Tibial nerve (tissue), 4 donors: ENCODE measurements around the gene GRIA1. TPM values are rescaled to one million over a fixed set of nuclear protein-coding genes. Genes with fewer than 3 reads are reported as not detected.

Experiments used
- DNase-seq, 2 donors: peaks; one replicate each; pipeline ENCODE4 v3.0.0-alpha.2; 2019; ENCODE audit warnings: low spot score in 2 of 2
- H3K27ac ChIP-seq, 4 donors: fragments of 200-600 bp; sonication (generic) in 3 of 4; one replicate each; pipeline ENCODE4 v1.5.1; 2017 to 2019; ENCODE audit warnings: mild to moderate bottlenecking in 1 of 4
- H3K27me3 ChIP-seq, 2 donors: fragments of 200-600 bp; sonication (generic) in 1 of 2; one replicate each; pipeline versions ENCODE4 v1.5.1 to v1.6.0; 2017 to 2019
- H3K36me3 ChIP-seq, 3 donors: fragments of 200-600 bp; sonication (generic); one replicate each; pipeline ENCODE4 v1.5.1; 2018 to 2019
- H3K4me1 ChIP-seq, 4 donors: fragments of 200-600 bp; sonication (generic) in 3 of 4; one replicate each; pipeline ENCODE4 v1.5.1; 2017 to 2019
- H3K4me3 ChIP-seq, 4 donors: fragments of 200-600 bp; sonication (generic) in 3 of 4; one replicate each; pipeline ENCODE4 v1.5.1; 2017 to 2019; ENCODE audit warnings: mild to moderate bottlenecking in 1 of 4, moderate library complexity in 1 of 4
- H3K9me3 ChIP-seq, 4 donors: fragments of 200-600 bp; sonication (generic) in 3 of 4; one replicate each; pipeline ENCODE4 v1.5.1; 2017 to 2019
- CTCF ChIP-seq, 5 experiments: fragments of 200-600 bp in 3 of 5; fragments of 450-650 bp in 2 of 5; sonication (generic) in 3 of 5; IDR thresholded peaks; one replicate each; pipeline ENCODE4 v1.5.1; 2016 to 2019; ENCODE audit warnings: antibody characterized with exemption in 5 of 5, mild to moderate bottlenecking in 3 of 5, moderate library complexity in 2 of 5
- EP300 ChIP-seq, 2 donors: sonication (generic); formaldehyde crosslinking; IDR thresholded peaks; one replicate each; pipeline ENCODE4 v1.6.1; 2017; ENCODE audit warnings: antibody characterized with exemption in 2 of 2, mild to moderate bottlenecking in 1 of 2
- POLR2A ChIP-seq, 2 donors: fragments of 450-650 bp; IDR thresholded peaks; one replicate each; pipeline ENCODE4 v1.6.1; 2017; ENCODE audit warnings: antibody characterized with exemption in 2 of 2, mild to moderate bottlenecking in 2 of 2, moderate library complexity in 2 of 2
- whole genome bisulfite sequencing, 2 donors: methylation state at CpG; one replicate each; pipeline ENCODE4 v1.1.5; 2018; 5-methylcytosine and 5-hydroxymethylcytosine counted together
- total RNA-seq, 4 donors: library from RNA; depleted of rRNA; stranded (reverse); fragments of >200 nt; gene quantifications; one replicate each; pipeline ENCODE4 v1.1.0, GENCODE V29; 2016

The GRIA1 gene
- total RNA-seq, 4 donors from 2014 or later = 1.2 to 2.1 (median 1.5) TPM

GRCh38 chr5:153809166-153809565 is 318.7 kb downstream of the GRIA1 start:
- no peaks in the 10 kb centered on the region for H3K9me3 ChIP-seq
- no peaks in the 10 kb centered on the region for H3K4me1 ChIP-seq
- H3K27me3 ChIP-seq = no peaks in the 10 kb centered on the region
- H3K27ac ChIP-seq = no peak overlapping the region
- TF ChIP-seq EP300 (IDR thresholded peaks at IDR 0.05) (no peak), CTCF (IDR thresholded peaks at IDR 0.05) (no peak), POLR2A (IDR thresholded peaks at IDR 0.05) (no peak)
- DNase-seq = no peak
- no peak overlapping the region for H3K4me3 ChIP-seq
- no peaks in the 10 kb centered on the region for H3K36me3 ChIP-seq

GRCh38 chr5:153813901-153814300 is 323.4 kb downstream of the GRIA1 start:
- H3K4me1 ChIP-seq = no peaks in the 10 kb centered on the region
- H3K9me3 ChIP-seq = no peaks in the 10 kb centered on the region
- 63 to 68% methylated on average over 4 of the region's 4 CpGs for WGBS, 2 donors
- no peak for DNase-seq
- H3K4me3 ChIP-seq = no peak overlapping the region
- no peak overlapping the region for H3K27ac ChIP-seq
- no peaks in the 10 kb centered on the region for H3K27me3 ChIP-seq
- TF ChIP-seq CTCF (IDR thresholded peaks at IDR 0.05) = no peak
- no peak for TF ChIP-seq POLR2A (IDR thresholded peaks at IDR 0.05)
- no peak for TF ChIP-seq EP300 (IDR thresholded peaks at IDR 0.05)
- H3K36me3 ChIP-seq = no peaks in the 10 kb centered on the region

GRCh38 chr5:153816870-153817269 is 326.4 kb downstream of the GRIA1 start:
- H3K27me3 ChIP-seq = no peaks in the 10 kb centered on the region
- 78 to 81% methylated on average over 2 of the region's 2 CpGs for WGBS, 2 donors
- TF ChIP-seq EP300 (IDR thresholded peaks at IDR 0.05) (no peak), POLR2A (IDR thresholded peaks at IDR 0.05) (no peak), CTCF (IDR thresholded peaks at IDR 0.05) (no peak)
- H3K27ac ChIP-seq = no peak overlapping the region
- H3K4me1 ChIP-seq = no peaks in the 10 kb centered on the region
- H3K9me3 ChIP-seq = no peaks in the 10 kb centered on the region
- no peak overlapping the region for H3K4me3 ChIP-seq
- H3K36me3 ChIP-seq = no peaks in the 10 kb centered on the region
- no peak for DNase-seq

GRCh38 chr5:153818626-153819025 is 328.2 kb downstream of the GRIA1 start:
- Histone ChIP-seq H3K36me3 (no peaks in the 10 kb centered on the region), H3K27me3 (no peaks in the 10 kb centered on the region), H3K9me3 (no peaks in the 10 kb centered on the region), H3K4me3 (no peak overlapping the region), H3K4me1 (no peaks in the 10 kb centered on the region), H3K27ac (no peak overlapping the region)
- TF ChIP-seq CTCF (IDR thresholded peaks at IDR 0.05) = no peak
- DNase-seq = no peak
- 86 to 91% methylated on average over 2 of the region's 2 CpGs for WGBS, 2 donors

GRCh38 chr5:153823036-153823435 is 332.6 kb downstream of the GRIA1 start:
- Histone ChIP-seq H3K9me3 (peaks cover 0 to 3% (median 0%) of the 10 kb centered on the region in 4 donors), H3K36me3 (no peaks in the 10 kb centered on the region), H3K27ac (no peak overlapping the region), H3K4me1 (no peaks in the 10 kb centered on the region), H3K4me3 (no peak overlapping the region), H3K27me3 (no peaks in the 10 kb centered on the region)
- DNase-seq = no peak
- 34 to 56% methylated on average over 3 of the region's 3 CpGs for WGBS, 2 donors
- TF ChIP-seq EP300 (IDR thresholded peaks at IDR 0.05) = no peak
- TF ChIP-seq CTCF (IDR thresholded peaks at IDR 0.05) = no peak
- no peak for TF ChIP-seq POLR2A (IDR thresholded peaks at IDR 0.05)
